HL-60/S4 treated with retinoic acid at 250 ng/mL for 4 days and 3 days (cell line): ENCODE results near the gene FCHO1.
"Not testable (repeated sequence)": the region's sequence is repeated elsewhere in the genome, so short reads cannot be mapped to it uniquely, and the experiment has no call there.

ENCODE experiments used
- in situ Hi-C: fragments of 300-500 bp; cut with MboI; formaldehyde crosslinking; loops from 2 replicates; pipeline ENCODE4 v1.7.0; 2022; ENCODE audit warnings: low sequenced_read_pairs

The FCHO1 gene

GRCh38 chr19:17758515-17758914, 7.2 kb downstream of the FCHO1 start:
- in situ Hi-C loops = loop anchor here (5.0 kb wide), 1 partner anchor 36 kb away; no protein-coding TSS in a partner anchor

GRCh38 chr19:17761148-17761547, 9.9 kb downstream of the FCHO1 start:
- in situ Hi-C loops = no loop called here

GRCh38 chr19:17762505-17763229, 11.4 kb downstream of the FCHO1 start:
- in situ Hi-C loops = no loop called here

GRCh38 chr19:17764348-17764747, 13.1 kb downstream of the FCHO1 start:
- in situ Hi-C loops = no loop called here

GRCh38 chr19:17765069-17765618, 13.9 kb downstream of the FCHO1 start:
- in situ Hi-C loops = no loop called here

GRCh38 chr19:17766543-17767131, 15.4 kb downstream of the FCHO1 start:
- in situ Hi-C loops = no loop called here

GRCh38 chr19:17767559-17767958, 16.3 kb downstream of the FCHO1 start:
- in situ Hi-C loops = no loop called here

GRCh38 chr19:17770613-17771012, 19.3 kb downstream of the FCHO1 start:
- in situ Hi-C loops = no loop called here

- in situ Hi-C loops = no loop called here
Measured at GRCh38 chr19:17772172-17772571, 20.9 kb downstream of the FCHO1 start.

- in situ Hi-C loops = no loop called here
Measured at GRCh38 chr19:17775245-17775927, 24.1 kb downstream of the FCHO1 start.

GRCh38 chr19:17775991-17776803, 24.9 kb downstream of the FCHO1 start:
- in situ Hi-C loops = no loop called here

GRCh38 chr19:17777840-17778239, 26.6 kb downstream of the FCHO1 start:
- in situ Hi-C loops = not testable (repeated sequence)

GRCh38 chr19:17778251-17778967, 27.1 kb downstream of the FCHO1 start:
- in situ Hi-C loops = no loop called here

GRCh38 chr19:17778968-17779929, 28.0 kb downstream of the FCHO1 start:
- in situ Hi-C loops = no loop called here

- in situ Hi-C loops = no loop called here
Measured at GRCh38 chr19:17780781-17781180, 29.5 kb downstream of the FCHO1 start.

- in situ Hi-C loops = not testable (repeated sequence)
Measured at GRCh38 chr19:17783721-17784120, 32.4 kb downstream of the FCHO1 start.

- in situ Hi-C loops = no loop called here
Measured at GRCh38 chr19:17784201-17785008, 33.1 kb downstream of the FCHO1 start.

GRCh38 chr19:17787274-17787913, 36.1 kb downstream of the FCHO1 start:
- in situ Hi-C loops = no loop called here
